B cell (primary cell): ENCODE measurements around the gene DNAJB6. TPM values are rescaled to one million over a fixed set of nuclear protein-coding genes. Genes with fewer than 3 reads are reported as not detected.

ENCODE experiments used
- ATAC-seq: fragments of 200-7000 bp; cut with Tn5 transposase; one replicate; pipeline ENCODE4 v1.10.0; 2021; ENCODE audit warnings: low read depth, mild to moderate bottlenecking, moderate number of reproducible peaks, moderate library complexity
- CTCF ChIA-PET: fragments of 350-600 bp; sonication (Branson Sonifier 250); formaldehyde crosslinking; loops from one replicate; lab custom pipeline; 2021; ENCODE audit warnings: antibody characterized with exemption, inconsistent platforms; lab: Charles Lee
- POLR2A ChIA-PET: fragments of 350-600 bp; sonication (Branson Sonifier 250); formaldehyde crosslinking; loops from one replicate; lab custom pipeline; 2021; ENCODE audit warnings: antibody characterized with exemption; lab: Charles Lee
- DNase-seq: peaks from one replicate; pipeline ENCODE4 v3.0.0; 2013
- H2AFZ ChIP-seq: 2 replicates; pipeline ENCODE4 v1.6.1; 2012; ENCODE audit warnings: mild to moderate bottlenecking, low read depth, low read length; ENCODE audit not compliant: insufficient read depth, poor library complexity, severe bottlenecking
- H3K27ac ChIP-seq, 2 donors: 1 replicate in 1 of 2; 2 replicates in 1 of 2; pipeline ENCODE4 v1.5.1; 2012 to 2013; ENCODE audit warnings: low read length in 2 of 2, mild to moderate bottlenecking in 2 of 2, moderate library complexity in 1 of 2
- H3K27me3 ChIP-seq, 4 experiments: fragments of 200-600 bp in 1 of 4; sonication (generic) in 1 of 4; replicated peaks in 1 of 4; 1 replicate in 2 of 4; 2 replicates in 2 of 4; pipeline versions ENCODE4 v1.6.1 to v1.7.0; 2013 to 2016; ENCODE audit warnings: low read length in 3 of 4, mild to moderate bottlenecking in 2 of 4, mixed read lengths in 1 of 4, moderate library complexity in 1 of 4; ENCODE audit not compliant: insufficient read depth in 4 of 4, control insufficient read depth in 3 of 4; ENCODE audit errors: control extremely low read depth in 1 of 4
- H3K36me3 ChIP-seq, 2 experiments: replicated peaks in 1 of 2; 1 replicate in 1 of 2; 2 replicates in 1 of 2; pipeline versions ENCODE4 v1.6.1 to v1.7.1; 2013; ENCODE audit warnings: low read length in 1 of 2; ENCODE audit not compliant: insufficient read depth in 2 of 2, control insufficient read depth in 1 of 2; ENCODE audit errors: control extremely low read depth in 1 of 2, extremely low read depth in 1 of 2
- H3K4me1 ChIP-seq, 2 donors: fragments of 200-600 bp in 1 of 2; sonication (generic) in 1 of 2; 1 replicate in 1 of 2; 2 replicates in 1 of 2; pipeline versions ENCODE4 v1.5.1 to v1.6.1; 2013 to 2017; ENCODE audit warnings: low read length in 2 of 2; ENCODE audit not compliant: control insufficient read depth in 2 of 2, insufficient read depth in 2 of 2
- H3K4me2 ChIP-seq: replicated peaks from 2 replicates; pipeline ENCODE3; 2012; ENCODE audit warnings: mild to moderate bottlenecking, low read depth, low read length; ENCODE audit not compliant: poor library complexity, severe bottlenecking
- H3K4me3 ChIP-seq, 5 experiments: fragments of 200-600 bp in 1 of 5; sonication (generic) in 1 of 5; 1 replicate in 3 of 5; 2 replicates in 2 of 5; pipeline versions ENCODE4 v1.5.1 to v1.7.0; 2011 to 2016; ENCODE audit warnings: low read length in 4 of 5, mild to moderate bottlenecking in 4 of 5, low read depth in 2 of 5, control low read depth in 1 of 5, moderate library complexity in 1 of 5; ENCODE audit not compliant: insufficient read depth in 1 of 5; ENCODE audit errors: control extremely low read depth in 1 of 5, extremely low read depth in 1 of 5
- H3K79me2 ChIP-seq: fragments of 200-600 bp; sonication (generic); one replicate; pipeline ENCODE4 v1.6.0; 2016; ENCODE audit warnings: low read length; ENCODE audit not compliant: control insufficient read depth, insufficient read depth
- H3K9ac ChIP-seq: fragments of 200-600 bp; sonication (generic); 2 replicates; pipeline ENCODE4 v1.6.1; 2017; ENCODE audit warnings: mild to moderate bottlenecking, low read length, moderate library complexity
- H3K9me3 ChIP-seq, 3 donors: one replicate each; pipeline versions ENCODE4 v1.6.1 to v1.7.1; 2013; ENCODE audit warnings: low read length in 2 of 3; ENCODE audit not compliant: control insufficient read depth in 2 of 3, insufficient read depth in 1 of 3; ENCODE audit errors: control extremely low read depth in 1 of 3
- H4K20me1 ChIP-seq: 2 replicates; pipeline ENCODE4 v1.6.0; 2012; ENCODE audit warnings: mild to moderate bottlenecking, low read length; ENCODE audit not compliant: insufficient read depth, control insufficient read depth, poor library complexity, severe bottlenecking
- H3K27ac Mint-ChIP-seq: one replicate; pipeline ENCODE4 v1.8.0; 2021; ENCODE audit warnings: mixed read lengths
- H3K27me3 Mint-ChIP-seq: one replicate; pipeline ENCODE4 v1.8.0; 2021; ENCODE audit warnings: mixed read lengths
- H3K4me1 Mint-ChIP-seq: one replicate; pipeline ENCODE4 v1.8.0; 2021; ENCODE audit warnings: mixed read lengths
- H3K4me3 Mint-ChIP-seq: one replicate; pipeline ENCODE4 v1.8.0; 2021; ENCODE audit warnings: mixed read lengths
- H3K9me3 Mint-ChIP-seq: one replicate; pipeline ENCODE4 v1.8.0; 2022; ENCODE audit warnings: mixed read lengths; ENCODE audit not compliant: insufficient read depth
- EZH2 ChIP-seq: IDR thresholded peaks from 2 replicates; pipeline ENCODE4 v1.6.1; 2012; ENCODE audit warnings: borderline replicate concordance, low read depth, mild to moderate bottlenecking, moderate library complexity, low read length; ENCODE audit not compliant: insufficient read depth, poor library complexity, severe bottlenecking
- WGBS: methylation state at CpG from one replicate; pipeline ENCODE4 v1.1.5; 2013; ENCODE audit warnings: missing lambda C conversion rate; ENCODE audit not compliant: insufficient coverage; 5-methylcytosine and 5-hydroxymethylcytosine counted together
- intact Hi-C: fragments of 100-400 bp; cut with micrococcal nuclease; formaldehyde crosslinking; loops from one replicate; pipeline ENCODE4 v1.10.0; 2022
- polyA plus RNA-seq: library from polyadenylated mRNA; depleted of rRNA; stranded (reverse); fragments of >200 nt; gene quantifications from 2 replicates; pipeline ENCODE4 v1.2.3, GENCODE V29; 2012
- total RNA-seq, 2 donors: library from RNA; stranded (reverse); fragments of 120-200 nt in 1 of 2; gene quantifications; 1 replicate in 1 of 2; 2 replicates in 1 of 2; pipeline versions ENCODE4 v1.2.3 to v1.2.4, GENCODE V29; 2013 to 2022
- TF ChIP-seq, protein P1 (sequence below): fragments of 200-600 bp; IDR thresholded peaks from one replicate; pipeline ENCODE4 v1.8.0; 2022; ENCODE audit warnings: antibody characterized with exemption, mild to moderate bottlenecking

Gene DNAJB6
- total and polyA plus RNA-seq, 2 donors (not counting 1 experiment from before 2014, with no cell fraction given) = 22.4 to 116 TPM

DNA sequence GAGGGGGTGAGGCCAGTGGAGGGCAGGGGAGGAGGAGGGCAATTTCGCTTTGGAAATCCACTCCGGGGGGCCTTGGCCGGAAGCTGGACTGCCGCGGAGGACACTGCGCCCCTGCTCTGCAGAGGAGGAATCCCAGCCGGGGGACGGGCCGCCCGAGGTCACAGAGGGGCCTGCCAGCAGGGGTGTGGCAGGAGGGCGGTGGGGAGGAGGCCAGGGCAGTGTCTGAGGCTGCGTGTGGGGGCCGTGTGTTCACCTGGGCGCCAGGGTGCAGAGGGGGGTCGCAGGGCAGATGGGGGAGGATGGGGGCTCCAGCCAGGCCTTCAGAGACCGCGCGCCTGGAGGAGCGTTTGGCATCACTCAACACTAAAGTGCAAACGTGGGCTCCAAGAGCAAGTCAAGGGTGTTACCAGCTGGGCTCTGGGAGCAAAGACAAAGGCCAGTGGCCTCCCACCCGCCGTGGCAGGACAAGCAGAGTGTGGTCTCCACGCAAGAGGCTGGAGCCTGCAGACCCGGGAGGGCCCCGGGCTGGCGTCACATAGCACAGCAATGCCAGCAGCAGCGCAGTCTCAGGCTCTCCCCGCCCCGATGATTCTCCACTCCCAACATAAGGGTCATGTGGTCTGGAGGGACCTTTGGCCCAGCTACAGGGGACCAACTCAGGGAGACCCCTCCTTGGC is 45.3 kb upstream of the DNAJB6 start:
- intact Hi-C loops = no loop called here
- H3K9me3 Mint-ChIP-seq = no peaks in the 10 kb centered on the region
- H3K9me3 ChIP-seq = peaks cover 0 to 3% (median 0%) of the 10 kb centered on the region in 3 donors
- H2AFZ ChIP-seq = no peak overlapping the region
- H3K36me3 ChIP-seq = no peaks in the 10 kb centered on the region
- H3K4me1 ChIP-seq = no peaks in the 10 kb centered on the region
- H3K79me2 ChIP-seq = no peaks in the 10 kb centered on the region
- WGBS = 95% methylated on average over 20 of the region's 29 CpGs
- no peaks in the 10 kb centered on the region for H3K4me1 Mint-ChIP-seq
- H4K20me1 ChIP-seq = no peaks in the 10 kb centered on the region
- no peak overlapping the region for H3K4me3 Mint-ChIP-seq
- no peak overlapping the region for H3K4me2 ChIP-seq
- H3K27ac Mint-ChIP-seq = no peak overlapping the region
- CTCF ChIA-PET = no interaction called here
- no peak for TF ChIP-seq EZH2
- TF ChIP-seq, protein P1, sequence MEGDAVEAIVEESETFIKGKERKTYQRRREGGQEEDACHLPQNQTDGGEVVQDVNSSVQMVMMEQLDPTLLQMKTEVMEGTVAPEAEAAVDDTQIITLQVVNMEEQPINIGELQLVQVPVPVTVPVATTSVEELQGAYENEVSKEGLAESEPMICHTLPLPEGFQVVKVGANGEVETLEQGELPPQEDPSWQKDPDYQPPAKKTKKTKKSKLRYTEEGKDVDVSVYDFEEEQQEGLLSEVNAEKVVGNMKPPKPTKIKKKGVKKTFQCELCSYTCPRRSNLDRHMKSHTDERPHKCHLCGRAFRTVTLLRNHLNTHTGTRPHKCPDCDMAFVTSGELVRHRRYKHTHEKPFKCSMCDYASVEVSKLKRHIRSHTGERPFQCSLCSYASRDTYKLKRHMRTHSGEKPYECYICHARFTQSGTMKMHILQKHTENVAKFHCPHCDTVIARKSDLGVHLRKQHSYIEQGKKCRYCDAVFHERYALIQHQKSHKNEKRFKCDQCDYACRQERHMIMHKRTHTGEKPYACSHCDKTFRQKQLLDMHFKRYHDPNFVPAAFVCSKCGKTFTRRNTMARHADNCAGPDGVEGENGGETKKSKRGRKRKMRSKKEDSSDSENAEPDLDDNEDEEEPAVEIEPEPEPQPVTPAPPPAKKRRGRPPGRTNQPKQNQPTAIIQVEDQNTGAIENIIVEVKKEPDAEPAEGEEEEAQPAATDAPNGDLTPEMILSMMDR = no peak
- no peaks in the 10 kb centered on the region for H3K27me3 Mint-ChIP-seq
- POLR2A ChIA-PET = no interaction called here
- DNase-seq (no peak), ATAC-seq (no peak)
- no peak overlapping the region for H3K9ac ChIP-seq
- no peak overlapping the region for H3K27ac ChIP-seq
- H3K4me3 ChIP-seq = no peak overlapping the region
- no peaks in the 10 kb centered on the region for H3K27me3 ChIP-seq

DNA sequence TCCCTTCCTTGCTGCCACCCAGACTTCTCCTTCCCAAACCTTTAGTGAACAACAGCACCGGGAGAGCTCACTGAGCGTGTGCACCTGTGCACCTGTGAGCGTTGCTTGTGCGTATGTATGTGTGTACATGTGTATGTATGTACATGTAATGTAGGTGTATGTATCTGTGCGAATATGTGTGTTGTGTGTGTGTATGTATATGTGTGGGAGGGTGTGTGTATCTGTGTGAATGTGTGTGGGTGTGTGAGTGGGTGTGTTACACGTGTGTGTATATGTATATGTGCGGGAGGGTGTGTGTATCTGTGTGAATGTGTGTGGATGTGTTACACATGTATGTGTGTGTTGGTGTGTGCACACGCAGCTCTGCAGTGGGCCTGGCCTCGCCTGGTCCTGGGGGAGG is 44.5 kb upstream of the DNAJB6 start:
- Histone ChIP-seq H3K79me2 (no peaks in the 10 kb centered on the region), H3K27me3 (no peaks in the 10 kb centered on the region), H3K4me2 (no peak overlapping the region), H3K4me1 (no peaks in the 10 kb centered on the region), H3K9me3 (peaks cover 0 to 3% (median 0%) of the 10 kb centered on the region in 3 donors), H2AFZ (no peak overlapping the region), H3K36me3 (no peaks in the 10 kb centered on the region), H3K9ac (no peak overlapping the region), H3K27ac (no peak overlapping the region), H3K4me3 (no peak overlapping the region), H4K20me1 (no peaks in the 10 kb centered on the region)
- DNase-seq (no peak), ATAC-seq (no peak)
- Mint-ChIP-seq H3K27me3 (peaks cover 4% of the 10 kb centered on the region), H3K9me3 (no peaks in the 10 kb centered on the region), H3K4me1 (no peaks in the 10 kb centered on the region), H3K4me3 (no peak overlapping the region), H3K27ac (no peak overlapping the region)
- WGBS = 92% methylated on average over 7 of the region's 9 CpGs
- no peak for TF ChIP-seq EZH2
- TF ChIP-seq, protein P1 = no peak
- intact Hi-C loops = no loop called here
- ChIA-PET CTCF (no interaction called here), POLR2A (no interaction called here)
